Mesendoderm (in vitro differentiated cells): Measurements from ENCODE around the gene PTCRA.
"Not testable (repeated sequence)": the region's sequence is repeated elsewhere in the genome, so short reads cannot be mapped to it uniquely, and the experiment has no call there.

ENCODE experiments used
- DNase-seq: peaks from one replicate; pipeline ENCODE4 v3.0.0; 2013
- H2AK5ac ChIP-seq: 2 replicates; pipeline ENCODE4 v1.6.1; 2013; ENCODE audit warnings: low read length, inconsistent platforms
- H2BK120ac ChIP-seq: 2 replicates; pipeline ENCODE4 v1.6.1; 2013; ENCODE audit warnings: low read depth, mild to moderate bottlenecking, low read length, moderate library complexity, mixed read lengths
- H2BK15ac ChIP-seq: replicated peaks from 2 replicates; pipeline ENCODE4 v1.6.1; 2013; ENCODE audit warnings: low read depth, mild to moderate bottlenecking, moderate library complexity
- H2BK5ac ChIP-seq: 2 replicates; pipeline ENCODE4 v1.6.1; 2013; ENCODE audit warnings: low read length, inconsistent platforms
- H3K18ac ChIP-seq: 2 replicates; pipeline ENCODE4 v1.6.1; 2013; ENCODE audit warnings: mild to moderate bottlenecking, low read length, mixed read lengths
- H3K23ac ChIP-seq: one replicate; pipeline ENCODE4 v1.6.1; 2013; ENCODE audit warnings: low read length
- H3K27ac ChIP-seq: 2 replicates; pipeline ENCODE4 v1.5.1; 2013; ENCODE audit warnings: low read depth, mild to moderate bottlenecking, inconsistent platforms, low read length, moderate library complexity
- H3K27me3 ChIP-seq: 2 replicates; pipeline ENCODE4 v1.6.1; 2013; ENCODE audit warnings: low read length, control low read depth, mild to moderate bottlenecking, inconsistent platforms; ENCODE audit not compliant: insufficient read depth, poor library complexity
- H3K36me3 ChIP-seq: 2 replicates; pipeline ENCODE4 v1.6.1; 2013; ENCODE audit warnings: low read length, inconsistent platforms; ENCODE audit not compliant: control insufficient read depth, insufficient read depth
- H3K4ac ChIP-seq: one replicate; pipeline ENCODE4 v1.6.1; 2013; ENCODE audit warnings: low read depth, mild to moderate bottlenecking, low read length, moderate library complexity
- H3K4me1 ChIP-seq: 2 replicates; pipeline ENCODE4 v1.6.1; 2013; ENCODE audit warnings: low read depth, low read length, inconsistent platforms; ENCODE audit not compliant: control insufficient read depth
- H3K4me2 ChIP-seq: 2 replicates; pipeline ENCODE4 v1.6.1; 2013; ENCODE audit warnings: low read length
- H3K4me3 ChIP-seq: 2 replicates; pipeline ENCODE4 v1.5.1; 2013; ENCODE audit warnings: mild to moderate bottlenecking, low read length
- H3K56ac ChIP-seq: one replicate; pipeline ENCODE4 v1.6.1; 2013; ENCODE audit warnings: low read length
- H3K79me1 ChIP-seq: 2 replicates; pipeline ENCODE4 v1.6.1; 2013; ENCODE audit warnings: low read length, inconsistent platforms
- H3K79me2 ChIP-seq: 2 replicates; pipeline ENCODE4 v1.6.1; 2013; ENCODE audit warnings: mild to moderate bottlenecking, low read length; ENCODE audit not compliant: control insufficient read depth, insufficient read depth
- H3K9ac ChIP-seq: 2 replicates; pipeline ENCODE4 v1.6.1; 2013; ENCODE audit warnings: low read length, inconsistent platforms
- H4K5ac ChIP-seq: one replicate; pipeline ENCODE4 v1.6.1; 2013; ENCODE audit warnings: low read length
- H4K8ac ChIP-seq: one replicate; pipeline ENCODE4 v1.6.1; 2013; ENCODE audit warnings: low read depth, mild to moderate bottlenecking, control low read depth, low read length, moderate library complexity
- WGBS: extraction: QIAGEN DNeasy Blood & Tissue Kit; methylation state at CpG from one replicate; pipeline ENCODE4 v1.1.7; 2013; ENCODE audit warnings: low lambda C conversion rate, missing lambda C conversion rate; ENCODE audit not compliant: insufficient coverage; ENCODE audit errors: extremely low coverage; 5-methylcytosine and 5-hydroxymethylcytosine counted together

Gene PTCRA

GRCh38 chr6:42954405-42954804, 38.6 kb downstream of the PTCRA start:
- no CpG with 5 or more reads among the region's 4 CpGs for WGBS
- not testable (repeated sequence) for H2AK5ac ChIP-seq, H2BK15ac ChIP-seq

GRCh38 chr6:42958125-42958524, 42.3 kb downstream of the PTCRA start:
- H3K27me3 ChIP-seq, result no peaks in the 10 kb centered on the region
- no peaks in the 10 kb centered on the region for H3K4me1 ChIP-seq
- H4K8ac ChIP-seq, result no peak overlapping the region
- no peak overlapping the region for H3K4ac ChIP-seq
- no peak overlapping the region for H2BK5ac ChIP-seq
- no peaks in the 10 kb centered on the region for H3K79me2 ChIP-seq
- no peak overlapping the region for H3K4me2 ChIP-seq
- no peak overlapping the region for H3K18ac ChIP-seq
- no peaks in the 10 kb centered on the region for H3K79me1 ChIP-seq
- no peak overlapping the region for H4K5ac ChIP-seq
- no peak overlapping the region for H3K23ac ChIP-seq
- no peak for DNase-seq
- no peak overlapping the region for H3K56ac ChIP-seq
- H3K36me3 ChIP-seq, result no peaks in the 10 kb centered on the region
- no peak overlapping the region for H3K4me3 ChIP-seq
- H2AK5ac ChIP-seq, result no peak overlapping the region
- no CpG with 5 or more reads among the region's 8 CpGs for WGBS
- H3K27ac ChIP-seq, result no peak overlapping the region
- no peak overlapping the region for H2BK15ac ChIP-seq
- H3K9ac ChIP-seq, result no peak overlapping the region
- H2BK120ac ChIP-seq, result no peak overlapping the region

More at GRCh38 chr6:42954405-42954804, 38.6 kb downstream of the PTCRA start:
- H3K56ac ChIP-seq, H3K27ac ChIP-seq, H4K8ac ChIP-seq, H3K4me2 ChIP-seq, H3K79me1 ChIP-seq, H2BK5ac ChIP-seq, H3K18ac ChIP-seq, H3K4ac ChIP-seq, H3K4me3 ChIP-seq, H3K79me2 ChIP-seq, H3K27me3 ChIP-seq, H2BK120ac ChIP-seq, H4K5ac ChIP-seq, H3K36me3 ChIP-seq, H3K4me1 ChIP-seq, H3K23ac ChIP-seq, H3K9ac ChIP-seq, DNase-seq: not testable (repeated sequence)

GRCh38 chr6:42959917-42960242, 44.0 kb downstream of the PTCRA start:
- Histone ChIP-seq H3K36me3 (no peaks in the 10 kb centered on the region), H3K56ac (peak overlapping the region; percentile 81), H2BK5ac (no peak overlapping the region), H3K27me3 (no peaks in the 10 kb centered on the region), H3K23ac (no peak overlapping the region), H4K5ac (no peak overlapping the region), H3K4me2 (peak overlapping the region; percentile 92), H3K9ac (no peak overlapping the region), H3K4me3 (no peak overlapping the region), H2BK120ac (no peak overlapping the region), H3K27ac (no peak overlapping the region), H3K79me1 (no peaks in the 10 kb centered on the region), H3K18ac (no peak overlapping the region), H2AK5ac (no peak overlapping the region), H2BK15ac (no peak overlapping the region), H4K8ac (no peak overlapping the region), H3K4me1 (no peaks in the 10 kb centered on the region), H3K4ac (no peak overlapping the region), H3K79me2 (no peaks in the 10 kb centered on the region)
- no peak for DNase-seq
- WGBS, result no CpG with 5 or more reads among the region's 13 CpGs

- peak within 1 kb of the TSS; percentile 81 for H3K56ac ChIP-seq
- H2BK5ac ChIP-seq, result no peak within 1 kb of the TSS
- no peak within 1 kb of the TSS for H2BK120ac ChIP-seq
- no peaks in the 10 kb centered on the region for H3K79me2 ChIP-seq
- no peak within 1 kb of the TSS for H4K5ac ChIP-seq
- H3K18ac ChIP-seq, result no peak within 1 kb of the TSS
- H2BK15ac ChIP-seq, result no peak within 1 kb of the TSS
- H3K79me1 ChIP-seq, result no peaks in the 10 kb centered on the region
- WGBS, result no CpG with 5 or more reads among the region's 62 CpGs
- H3K36me3 ChIP-seq, result no peaks in the 10 kb centered on the region
- H3K23ac ChIP-seq, result no peak within 1 kb of the TSS
- peak; percentile 64 for DNase-seq
- H3K9ac ChIP-seq, result peak within 1 kb of the TSS; percentile 69
- H3K4me3 ChIP-seq, result peak within 1 kb of the TSS; percentile 40
- no peak within 1 kb of the TSS for H2AK5ac ChIP-seq
- no peak within 1 kb of the TSS for H3K27ac ChIP-seq
- no peak within 1 kb of the TSS for H4K8ac ChIP-seq
- no peak within 1 kb of the TSS for H3K4ac ChIP-seq
- no peaks in the 10 kb centered on the region for H3K27me3 ChIP-seq
- peak within 1 kb of the TSS; percentile 92 for H3K4me2 ChIP-seq
- H3K4me1 ChIP-seq, result no peaks in the 10 kb centered on the region
Observed at GRCh38 chr6:42960243-42961019, 44.6 kb downstream of the PTCRA start, which contains the start of gene GNMT. GNMT (plus strand) TSS chr6:42960754; CDS start chr6:42960768, 14 bp downstream.

- Histone ChIP-seq H2BK120ac (no peak overlapping the region), H2BK15ac (no peak overlapping the region), H2BK5ac (no peak overlapping the region), H3K4ac (no peak overlapping the region), H3K4me2 (peak overlapping the region; percentile 92), H3K4me3 (no peak overlapping the region), H4K5ac (no peak overlapping the region), H3K27me3 (no peaks in the 10 kb centered on the region), H4K8ac (no peak overlapping the region), H3K9ac (peak overlapping the region; percentile 54), H3K36me3 (no peaks in the 10 kb centered on the region), H3K18ac (no peak overlapping the region), H3K4me1 (no peaks in the 10 kb centered on the region), H3K79me2 (no peaks in the 10 kb centered on the region), H3K56ac (peak overlapping the region; percentile 49), H3K23ac (no peak overlapping the region), H3K27ac (no peak overlapping the region), H3K79me1 (no peaks in the 10 kb centered on the region), H2AK5ac (no peak overlapping the region)
- no CpG with 5 or more reads among the region's 15 CpGs for WGBS
- DNase-seq, result no peak
Observed at GRCh38 chr6:42961020-42961470, 45.2 kb downstream of the PTCRA start.

GRCh38 chr6:42962096-42962495, 46.2 kb downstream of the PTCRA start:
- Histone ChIP-seq H3K79me2 (no peaks in the 10 kb centered on the region), H2AK5ac (no peak overlapping the region), H2BK120ac (no peak overlapping the region), H3K4me2 (no peak overlapping the region), H3K56ac (no peak overlapping the region), H3K79me1 (no peaks in the 10 kb centered on the region), H3K36me3 (no peaks in the 10 kb centered on the region), H3K18ac (no peak overlapping the region), H3K4me3 (no peak overlapping the region), H3K27me3 (no peaks in the 10 kb centered on the region), H3K27ac (no peak overlapping the region), H2BK15ac (no peak overlapping the region), H2BK5ac (no peak overlapping the region), H3K4ac (no peak overlapping the region), H4K5ac (no peak overlapping the region), H4K8ac (no peak overlapping the region), H3K23ac (no peak overlapping the region), H3K9ac (no peak overlapping the region), H3K4me1 (no peaks in the 10 kb centered on the region)
- WGBS, result no CpG with 5 or more reads among the region's 12 CpGs
- no peak for DNase-seq
